HG03045 (cell line): Measurements from ENCODE around the gene SLC6A8.
"Not testable (repeated sequence)": the region's sequence is repeated elsewhere in the genome, so short reads cannot be mapped to it uniquely, and the experiment has no call there.

Experiments used
- ATAC-seq: cut with Tn5 transposase; IDR thresholded peaks from one replicate; pipeline ENCODE4 v1.9.1; 2021; ENCODE audit warnings: mild to moderate bottlenecking, moderate library complexity; ENCODE audit not compliant: unreplicated experiment

SLC6A8 gene

GRCh38 chrX:153745067-153745433 is 57.3 kb downstream of the SLC6A8 start:
- ATAC-seq, result not testable (repeated sequence)
